GM21723 (cell line): Measurements from ENCODE around the gene CALML5.

Experiments used
- ATAC-seq: cut with Tn5 transposase; IDR thresholded peaks from one replicate; pipeline ENCODE4 v1.9.1; 2021; ENCODE audit warnings: mild to moderate bottlenecking, moderate library complexity; ENCODE audit not compliant: unreplicated experiment

Gene CALML5, protein sequence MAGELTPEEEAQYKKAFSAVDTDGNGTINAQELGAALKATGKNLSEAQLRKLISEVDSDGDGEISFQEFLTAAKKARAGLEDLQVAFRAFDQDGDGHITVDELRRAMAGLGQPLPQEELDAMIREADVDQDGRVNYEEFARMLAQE

DNA sequence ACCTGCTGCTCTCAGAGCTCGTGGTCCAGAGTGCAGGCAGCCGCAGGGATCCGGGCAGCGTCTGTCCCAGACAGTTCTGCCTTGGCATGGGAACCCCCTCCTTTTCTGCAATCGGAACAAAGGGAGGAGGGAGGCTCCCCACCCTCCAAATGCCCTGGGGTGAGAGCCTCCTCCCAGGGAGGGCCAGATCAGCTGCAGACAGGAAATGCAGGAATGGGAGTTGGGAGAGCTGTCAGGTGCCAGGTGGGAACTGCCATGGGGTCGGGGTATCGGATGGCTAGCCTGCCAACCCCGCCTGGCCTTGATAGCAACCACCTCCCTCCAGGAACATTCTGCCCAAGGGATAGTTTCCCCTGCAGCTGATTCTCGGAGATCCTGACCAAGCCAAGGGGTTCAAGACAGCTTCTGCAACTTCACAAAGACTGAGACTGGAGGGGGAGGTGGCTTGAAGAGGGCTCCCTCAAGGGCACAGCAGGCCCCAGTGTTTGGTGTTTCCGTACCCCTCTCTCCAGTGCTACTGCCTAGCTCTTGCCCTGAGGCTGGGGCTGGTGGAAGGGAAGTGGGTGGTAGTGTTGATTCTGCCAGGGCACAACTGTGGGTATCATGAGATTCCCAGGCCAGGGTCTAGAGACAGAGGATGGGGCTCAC is at the start of gene CALML5:
CALML5 (minus strand) TSS at position 78 of the 648 bp plus-strand sequence. CDS start 132 bp downstream, outside the sequence.
- no peak for ATAC-seq

DNA sequence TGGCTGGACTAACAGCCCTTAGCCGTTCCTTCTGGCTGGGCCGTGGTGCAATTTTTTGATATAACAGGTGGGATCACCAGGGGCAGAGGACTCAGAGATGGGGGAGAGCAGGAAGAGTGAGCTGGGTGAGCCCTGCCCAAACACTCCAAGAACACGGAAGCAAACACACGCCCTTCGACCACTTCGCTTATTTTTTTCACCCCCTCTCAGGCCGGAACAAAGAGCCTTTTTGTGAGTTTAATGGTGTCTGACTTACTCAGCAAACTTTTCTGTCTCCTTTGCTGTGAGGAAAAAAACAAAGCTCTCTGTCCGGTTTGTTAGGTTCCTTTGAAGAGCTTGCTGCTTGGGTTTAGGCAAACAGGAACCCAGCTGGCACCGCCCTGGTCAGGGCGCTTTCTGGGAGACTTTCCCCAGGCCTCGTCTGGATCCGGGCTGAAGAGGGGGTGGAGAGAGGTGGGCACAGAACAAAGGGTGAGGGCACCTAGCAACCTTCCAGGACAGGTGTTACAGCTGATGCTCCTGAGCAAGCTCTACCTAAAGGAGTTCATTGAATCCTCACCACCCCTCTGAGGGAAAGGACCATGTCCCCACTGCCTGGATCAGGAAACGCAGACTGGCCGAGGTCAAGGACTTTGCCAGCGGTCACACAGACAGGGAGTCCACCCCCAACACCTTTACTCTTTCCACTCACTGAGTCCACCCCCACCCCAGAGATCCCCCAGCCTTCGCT is 48.7 kb upstream of the CALML5 start:
- ATAC-seq, result no peak

DNA sequence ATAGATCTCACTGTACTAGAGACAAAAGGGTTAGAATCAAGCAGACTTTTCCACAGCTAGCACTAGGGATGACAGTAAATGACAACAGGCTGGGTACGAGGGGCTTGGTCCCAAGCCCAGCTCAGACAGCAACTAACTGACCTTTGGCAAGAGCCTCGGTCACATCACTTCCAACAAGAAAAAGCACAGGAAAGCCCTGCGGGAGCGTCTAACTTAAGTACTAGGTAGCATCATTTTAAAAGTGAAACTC is 48.2 kb upstream of the CALML5 start:
- no peak for ATAC-seq

DNA sequence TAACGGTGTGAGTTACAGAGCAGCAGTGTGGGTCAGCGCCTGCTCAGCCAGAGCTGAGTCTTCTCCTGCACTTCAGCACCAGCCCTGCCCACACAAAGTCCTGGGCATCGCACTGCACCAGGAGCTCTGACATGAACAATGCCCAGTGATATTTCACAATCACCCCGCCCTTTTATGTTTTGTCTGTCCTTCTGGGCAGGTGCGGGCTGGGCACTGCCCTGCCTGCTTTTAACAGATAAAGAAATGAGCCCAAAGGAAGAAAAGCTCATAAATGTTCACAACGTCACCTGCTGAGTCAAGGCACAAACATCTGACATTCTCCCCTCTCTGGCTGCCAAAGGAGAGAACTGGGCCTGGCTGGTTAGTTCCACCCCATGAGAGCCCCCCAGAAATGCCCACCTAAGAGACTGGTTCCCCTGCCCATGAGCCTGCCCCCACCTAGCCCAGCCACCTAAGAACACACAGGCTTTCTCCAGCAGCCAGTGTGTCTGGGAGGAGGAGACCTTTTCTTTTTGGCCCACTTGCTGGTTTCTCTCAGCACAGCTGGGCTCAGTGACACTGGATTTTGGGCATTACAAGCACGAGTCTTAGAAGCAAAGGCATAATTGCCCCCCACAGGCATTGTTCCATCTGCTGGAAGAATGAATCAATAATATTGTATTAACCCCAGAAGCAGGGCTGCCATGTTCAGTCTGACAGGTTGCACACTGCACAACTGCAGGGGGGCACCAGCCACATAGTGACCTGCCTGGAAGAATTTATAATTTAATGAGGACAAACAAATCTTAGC is 47.7 kb upstream of the CALML5 start:
- no peak for ATAC-seq

DNA sequence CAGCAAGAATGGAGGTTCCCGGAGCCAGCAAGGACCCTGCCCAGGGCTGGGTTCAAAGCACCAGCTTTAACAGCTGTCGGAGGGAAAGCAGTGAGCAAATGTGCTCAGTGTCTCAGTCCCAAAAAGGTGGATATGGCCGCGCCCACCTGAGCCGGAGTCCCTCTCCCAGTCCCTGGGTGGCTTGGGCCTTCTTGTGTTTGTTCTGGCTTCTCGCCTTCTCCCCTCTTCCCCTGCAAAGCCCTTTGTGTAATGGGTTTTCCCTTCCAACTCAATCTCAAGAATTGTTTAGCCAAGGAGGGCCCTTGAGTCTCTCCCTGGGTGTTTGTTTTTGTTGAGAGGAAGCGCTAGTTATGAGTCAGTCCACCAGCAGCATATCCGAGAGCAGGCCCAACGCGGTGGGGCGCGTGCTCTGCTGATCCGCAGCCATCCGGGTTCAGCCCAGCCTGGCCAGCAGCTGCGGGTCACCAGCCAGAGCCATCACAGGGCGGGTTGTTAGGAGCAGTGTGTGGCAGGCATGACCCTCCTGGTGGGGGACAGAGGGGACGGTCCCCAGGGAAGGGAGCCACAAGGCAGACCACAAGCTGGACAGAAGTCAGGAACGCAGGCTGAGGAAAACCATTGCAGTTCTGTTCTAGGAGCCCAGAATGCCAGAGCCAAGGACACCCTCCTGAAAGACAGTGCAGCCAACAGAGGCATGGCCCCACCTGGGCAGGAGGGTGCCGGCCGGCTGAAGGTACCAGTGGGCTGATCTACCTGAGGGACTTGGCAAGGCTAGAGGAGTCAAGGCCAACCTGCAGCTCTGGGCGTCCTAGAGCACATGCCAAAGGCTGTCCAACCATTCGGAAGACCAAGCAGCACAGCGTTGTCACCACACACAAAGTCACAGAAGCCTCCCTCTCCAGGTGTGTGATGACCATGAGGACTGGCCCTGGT is 46.7 kb upstream of the CALML5 start:
- ATAC-seq, result no peak

DNA sequence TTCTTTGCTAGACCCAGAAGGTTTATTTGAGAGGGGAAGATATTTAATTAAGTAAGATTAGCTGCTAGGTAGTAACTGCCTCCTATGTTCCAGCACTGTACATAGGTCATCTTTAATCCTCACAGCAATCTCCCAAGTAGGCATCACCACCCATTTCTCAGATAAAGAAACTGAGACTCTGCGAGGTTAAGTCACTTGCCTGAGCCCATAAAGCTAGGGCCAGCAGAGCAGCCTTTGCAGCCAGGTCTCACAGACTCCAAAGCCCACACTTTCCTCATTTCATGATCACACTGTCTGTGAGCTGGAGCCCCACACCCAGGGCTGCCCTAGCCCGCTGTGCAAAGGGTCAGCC is 46.0 kb upstream of the CALML5 start:
- no peak for ATAC-seq

DNA sequence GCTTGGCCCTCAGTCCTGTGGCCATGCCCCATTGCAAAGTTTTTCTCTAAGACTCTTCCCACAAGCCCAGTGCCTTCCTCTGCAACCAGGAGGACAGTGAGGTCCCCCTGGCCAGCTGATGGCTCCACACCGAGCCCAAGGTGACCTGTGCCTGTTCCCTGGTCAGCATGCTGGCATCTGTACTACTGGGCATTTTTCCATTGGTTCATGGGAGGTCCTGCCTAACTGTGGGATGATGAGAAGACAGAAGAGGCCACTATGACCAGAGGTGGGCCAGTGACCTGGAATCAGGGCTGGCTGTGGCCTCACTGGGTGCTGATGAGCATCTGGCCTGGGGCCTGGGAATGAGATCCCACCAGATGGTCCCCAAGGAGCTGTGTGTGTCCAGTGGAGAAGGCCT is 45.6 kb upstream of the CALML5 start:
- ATAC-seq, result no peak

DNA sequence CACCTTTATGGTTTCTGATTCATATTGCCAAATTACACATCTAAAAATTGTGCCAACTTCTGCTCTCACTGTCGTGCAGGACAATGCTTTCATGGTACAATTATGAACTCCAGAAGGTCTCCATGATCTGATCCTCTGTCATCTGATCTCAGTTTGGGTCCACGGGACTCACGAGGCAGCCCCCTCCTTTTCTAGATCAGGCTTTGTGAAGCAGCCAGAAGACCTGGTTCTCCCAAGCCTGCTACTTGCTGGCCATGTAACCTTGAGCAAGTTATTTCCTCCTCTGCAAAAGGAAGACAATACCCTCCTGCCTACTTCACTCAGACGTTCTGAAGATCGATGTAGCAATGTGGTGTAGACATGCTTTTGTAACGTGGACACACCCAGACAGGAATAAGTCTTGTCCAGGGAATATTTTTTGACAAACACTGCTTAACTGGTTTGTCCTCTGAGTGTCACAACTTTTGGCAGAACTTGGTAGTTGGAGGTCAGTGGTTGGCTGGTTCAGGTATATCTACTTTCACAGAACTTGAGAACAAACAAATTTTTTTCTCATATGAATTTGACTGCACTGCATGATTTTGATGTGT is 44.9 kb upstream of the CALML5 start:
- ATAC-seq, result no peak

DNA sequence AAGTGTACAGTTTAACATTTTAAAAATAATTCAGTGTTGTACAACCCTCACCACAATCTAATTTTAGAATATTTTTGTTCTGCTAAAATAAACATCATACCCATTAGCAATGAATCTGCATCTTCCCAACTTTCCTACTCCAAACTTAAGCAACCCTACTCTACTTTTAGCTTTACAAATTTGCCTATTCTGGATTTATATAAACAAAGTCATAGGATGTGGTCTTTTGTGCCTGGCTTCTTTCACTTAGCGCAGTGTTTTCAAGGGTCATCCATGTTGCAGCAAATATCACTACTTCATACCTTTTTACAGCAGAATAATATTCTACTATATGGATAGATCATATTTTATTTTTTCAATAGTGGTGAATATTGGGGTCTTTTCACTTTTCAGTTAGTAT is 44.3 kb upstream of the CALML5 start:
- ATAC-seq, result no peak

DNA sequence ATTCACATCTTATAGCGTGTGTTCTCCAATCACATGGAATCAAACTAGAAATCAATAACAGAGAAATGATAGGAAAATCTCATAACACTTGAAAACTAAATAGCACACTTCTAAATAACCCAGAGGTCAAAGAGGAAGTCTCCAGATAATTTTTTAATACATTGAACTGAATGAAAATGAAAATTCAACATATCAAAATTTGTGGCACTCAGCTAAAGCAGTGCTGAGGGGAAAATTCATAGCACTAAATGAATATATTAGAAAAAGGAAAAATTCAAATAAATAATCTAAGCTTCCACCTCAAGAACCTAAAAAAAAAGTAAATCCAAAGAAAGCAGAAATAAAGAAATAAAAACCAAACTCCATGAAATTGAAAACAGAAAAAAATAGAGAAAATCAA is 42.7 kb upstream of the CALML5 start:
- no peak for ATAC-seq

DNA sequence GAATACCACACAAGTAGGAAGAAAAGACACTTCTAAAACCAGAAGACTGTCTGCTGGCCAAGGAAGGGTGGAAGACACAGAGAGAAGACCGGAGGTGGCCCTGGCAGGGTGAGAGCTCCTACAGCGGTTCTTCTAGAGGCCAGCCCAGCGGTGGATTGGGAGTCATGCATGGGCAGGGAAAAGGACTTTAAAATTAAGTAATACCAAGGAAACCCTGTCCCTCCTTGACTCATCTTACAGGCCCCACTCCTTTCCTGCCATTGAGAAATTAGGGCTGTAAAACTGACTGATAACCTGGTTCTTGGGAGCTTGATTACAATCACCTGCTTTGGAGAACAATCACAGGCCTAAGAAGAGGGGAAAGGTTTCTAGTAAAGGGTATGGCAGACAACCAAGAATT is 41.5 kb upstream of the CALML5 start:
- ATAC-seq, result no peak

DNA sequence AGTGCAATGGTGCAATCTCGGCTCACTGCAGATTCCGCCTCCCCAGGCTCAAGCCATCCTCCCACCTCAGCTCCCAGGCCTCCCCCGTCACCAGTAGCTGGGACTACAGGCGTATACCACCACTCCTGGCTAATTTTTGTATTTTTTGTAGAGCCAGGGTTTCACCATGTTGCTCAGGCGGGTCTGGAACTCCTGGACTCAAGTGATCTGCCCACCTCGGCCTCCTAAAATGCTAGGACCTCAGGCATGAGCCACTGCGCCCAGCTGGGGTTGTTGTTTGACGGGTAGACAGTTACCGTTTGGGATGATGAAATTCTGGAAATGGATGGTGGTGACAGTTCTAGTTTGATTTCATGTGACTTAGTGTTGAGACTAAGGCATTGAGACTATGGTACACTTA is 40.7 kb upstream of the CALML5 start:
- ATAC-seq, result no peak

DNA sequence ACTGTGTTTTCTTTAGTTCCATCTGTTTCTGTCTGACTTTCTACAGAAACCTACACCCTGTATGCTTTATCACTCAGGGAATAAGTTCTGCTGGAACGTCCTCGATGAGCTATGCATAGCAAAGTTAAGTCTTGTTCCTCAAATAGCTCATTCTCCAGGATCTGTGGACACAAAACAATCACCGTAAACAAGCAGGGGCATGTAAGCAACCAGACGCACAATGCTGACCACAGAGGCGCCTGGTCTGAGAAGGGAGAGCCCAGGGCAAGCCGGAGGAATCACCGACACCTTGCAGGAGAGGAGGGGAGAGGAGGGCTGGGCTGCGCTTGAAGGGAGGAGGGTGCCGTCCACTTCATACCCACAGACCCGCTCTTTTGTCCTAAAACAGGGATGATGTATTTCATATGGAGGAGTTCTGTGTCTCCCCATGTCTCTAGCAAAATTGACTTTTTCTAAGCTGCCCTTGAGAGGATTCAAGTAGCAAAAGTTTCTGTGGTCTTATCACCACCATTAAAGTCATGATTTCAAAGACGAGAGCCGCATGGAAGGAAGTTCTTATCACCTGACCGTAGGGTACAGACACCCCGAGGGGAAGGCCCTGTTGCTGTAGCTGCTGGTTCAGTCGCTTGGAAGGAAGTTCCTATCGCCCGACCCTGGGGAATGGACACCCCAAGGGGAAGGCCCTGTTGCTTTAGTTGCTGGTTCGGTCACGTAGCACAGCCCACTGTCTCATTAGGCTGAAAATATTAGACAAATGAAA is 39.7 kb upstream of the CALML5 start:
- no peak for ATAC-seq

DNA sequence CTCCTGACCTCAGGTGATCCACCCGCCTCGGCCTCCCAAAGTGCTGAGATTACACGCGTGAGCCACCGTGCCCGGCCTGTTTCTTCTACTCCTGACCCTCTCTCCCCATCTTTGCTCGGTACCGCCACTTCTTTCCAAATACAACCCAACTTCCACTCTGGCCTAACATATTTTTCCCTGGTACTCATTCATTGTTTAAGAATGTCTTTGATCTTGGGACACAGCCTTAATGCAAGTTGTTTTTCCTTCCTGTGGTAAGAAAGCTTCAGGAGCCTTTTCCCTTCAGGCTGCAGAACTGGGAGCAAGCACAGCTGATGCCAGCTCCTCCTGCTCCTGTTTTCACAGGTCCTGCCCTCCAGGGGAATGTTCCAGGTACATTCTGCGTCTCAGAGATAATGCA is 39.1 kb upstream of the CALML5 start:
- ATAC-seq, result no peak

DNA sequence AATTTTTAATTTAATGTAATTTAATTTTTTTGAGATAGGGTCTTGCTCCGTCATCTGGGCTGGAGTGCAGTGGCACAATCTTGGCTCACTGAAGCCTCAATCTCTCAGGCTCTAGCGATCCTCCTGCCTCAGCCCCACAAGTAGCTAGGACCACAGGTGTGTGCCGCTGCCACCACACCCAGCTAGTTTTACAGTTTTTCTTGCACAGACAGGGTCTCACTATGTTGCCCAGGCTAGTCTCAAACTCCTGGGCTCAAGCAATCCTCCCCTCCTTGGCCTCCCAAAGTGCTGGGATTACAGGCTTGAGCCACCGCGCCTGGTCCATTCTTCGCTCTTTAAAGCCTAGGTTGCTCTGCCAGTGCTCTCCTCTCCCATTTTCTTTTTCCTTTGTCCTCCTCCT is 38.3 kb upstream of the CALML5 start:
- ATAC-seq, result no peak

DNA sequence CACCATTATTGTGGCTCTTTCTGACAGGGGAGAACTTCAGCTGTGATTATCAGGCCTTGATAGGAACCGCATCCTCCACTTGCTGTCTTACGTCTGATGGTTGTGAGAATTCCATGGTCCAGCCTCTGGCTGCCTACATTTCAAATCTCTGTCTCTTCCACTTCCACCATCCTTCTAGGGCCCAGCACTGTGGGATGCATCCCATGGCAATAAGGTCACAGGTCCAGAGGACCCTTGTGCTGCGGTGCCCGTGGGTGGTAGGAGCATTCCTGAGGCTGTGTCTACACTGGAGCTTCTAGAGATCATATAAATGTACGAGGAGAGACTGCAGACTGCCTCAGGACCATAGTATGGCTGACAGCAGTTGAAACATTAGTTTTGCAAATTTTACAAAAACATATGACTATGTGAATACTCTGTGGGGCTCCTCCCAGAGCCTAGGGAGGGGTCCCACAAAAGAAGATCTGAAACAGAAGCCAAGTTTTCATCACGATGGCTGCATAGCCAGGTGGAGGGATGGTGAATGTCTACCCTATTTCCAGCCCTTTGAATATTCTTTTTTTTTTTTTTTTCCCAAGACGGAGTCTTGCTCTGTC is 37.2 kb upstream of the CALML5 start:
- ATAC-seq, result no peak

DNA sequence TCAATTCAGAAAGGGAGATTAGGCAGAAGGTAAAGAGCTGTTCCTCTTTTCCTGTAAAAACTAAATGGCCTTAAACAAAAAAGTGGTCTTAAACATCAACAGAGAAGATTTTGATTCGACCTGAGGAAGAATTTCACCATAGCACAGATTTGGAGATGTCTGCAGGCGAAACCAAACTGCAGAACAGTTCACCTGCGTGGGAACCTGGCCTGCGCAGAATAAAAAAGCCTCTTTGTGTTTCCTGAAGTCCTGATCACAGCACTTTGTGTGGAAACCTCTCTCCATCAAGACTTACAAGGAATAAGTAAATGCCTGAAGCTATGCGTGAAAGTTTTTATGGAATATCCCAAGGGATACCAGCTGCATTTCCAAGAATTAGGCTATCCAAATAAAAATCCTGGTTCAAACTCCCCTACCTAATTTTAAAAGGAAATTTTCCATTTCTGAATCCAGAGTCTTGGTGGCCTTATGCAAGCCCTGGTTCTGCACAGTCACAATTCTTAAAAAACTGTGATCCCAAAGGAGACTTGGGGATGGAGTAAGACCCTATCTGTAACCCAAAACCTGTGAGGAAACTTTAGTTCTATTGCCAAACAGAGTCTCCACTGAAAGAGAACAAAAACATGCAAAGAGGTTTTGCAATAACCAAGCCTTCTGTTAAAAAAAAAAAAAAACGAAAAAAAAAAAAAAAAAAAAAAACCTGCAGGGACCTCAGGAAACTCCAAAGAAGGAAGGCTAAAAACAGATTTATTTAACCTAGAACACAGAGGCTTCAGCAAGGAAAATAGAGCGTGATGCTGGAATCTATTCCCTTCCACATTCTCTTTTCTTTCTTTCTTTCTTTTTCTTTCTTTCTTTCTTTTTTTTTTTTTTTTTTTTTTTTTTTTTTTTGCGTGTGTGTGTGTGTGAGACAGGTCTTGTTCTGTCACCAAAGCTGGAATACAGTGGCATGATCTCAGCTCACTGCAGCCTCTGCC is 35.8 kb upstream of the CALML5 start:
- ATAC-seq, result no peak
